HCT116 (cell line): Measurements from ENCODE around the gene GPM6B. TPM values are rescaled to one million over a fixed set of nuclear protein-coding genes. Genes with fewer than 3 reads are reported as not detected.

ENCODE experiments used
- ATAC-seq: fragments of 200-7000 bp; cut with Tn5 transposase; 2 replicates; pipeline ENCODE4 v1.9.1; 2020; ENCODE audit warnings: mild to moderate bottlenecking, moderate library complexity
- BruUV-seq: library from RNA; stranded (reverse); fragments of 400-500 nt; replicated peaks from 2 replicates; lab custom pipeline; 2021; lab: Mats Ljungman, UMichigan
- CTCF ChIA-PET: fragments of 300-600 bp; sonication (Branson Sonifier 250); formaldehyde crosslinking; loops from one replicate; lab custom pipeline; 2021; ENCODE audit warnings: antibody characterized with exemption; lab: Charles Lee
- POLR2A ChIA-PET: fragments of 300-600, 350-600 bp; sonication (Branson Sonifier 250); formaldehyde crosslinking; loops from one replicate; lab custom pipeline; 2021; ENCODE audit warnings: antibody characterized with exemption; lab: Charles Lee
- RAD21 ChIA-PET, 2 experiments: fragments of 300-600 bp; sonication (Branson Sonifier 250); formaldehyde crosslinking; loops; one replicate each; lab custom pipeline; 2023; ENCODE audit warnings: low total read pairs in 2 of 2; ENCODE audit not compliant: uncharacterized antibody in 2 of 2, unreplicated experiment in 2 of 2, low non-redundant PET in 1 of 2; lab: Charles Lee
- DNase-seq: peaks from one replicate; pipeline ENCODE4 v3.0.0-alpha.2; 2010; ENCODE audit warnings: low read depth, low spot score
- H2AFZ ChIP-seq: fragments of 200-600 bp; shearing (Covaris generic), sonication (generic); 2 replicates; pipeline ENCODE4 v1.6.1; 2017; ENCODE audit warnings: low read depth, mixed run types, mixed read lengths, antibody characterized with exemption, low read length; ENCODE audit not compliant: poor library complexity, severe bottlenecking
- H3K27ac ChIP-seq: 2 replicates; pipeline ENCODE4 v1.5.1; 2012; ENCODE audit warnings: low read depth, low read length
- H3K27me3 ChIP-seq: fragments of 200-600 bp; sonication (generic); 2 replicates; pipeline ENCODE4 v1.6.1; 2016; ENCODE audit warnings: mixed run types, low read length, mixed read lengths; ENCODE audit not compliant: insufficient read depth
- H3K36me3 ChIP-seq, 2 experiments: fragments of 200-500 bp in 1 of 2; fragments of 200-600 bp in 1 of 2; sonication (Bioruptor generic) in 1 of 2; sonication (generic) in 1 of 2; 2 replicates each; pipeline versions ENCODE4 v1.5.1 to v1.6.1; 2014 to 2016; ENCODE audit warnings: low read length in 2 of 2, inconsistent platforms in 1 of 2, mixed read lengths in 1 of 2, mixed run types in 1 of 2; ENCODE audit not compliant: insufficient read depth in 2 of 2, control insufficient read depth in 1 of 2
- H3K4me1 ChIP-seq, 2 experiments: fragments of 200-600 bp in 1 of 2; sonication (generic) in 1 of 2; 2 replicates each; pipeline versions ENCODE4 v1.5.1 to v1.6.1; 2012 to 2017; ENCODE audit warnings: low read length in 2 of 2, inconsistent platforms in 1 of 2, mild to moderate bottlenecking in 1 of 2, mixed read lengths in 1 of 2, mixed run types in 1 of 2, moderate library complexity in 1 of 2; ENCODE audit not compliant: insufficient read depth in 2 of 2, control insufficient read depth in 1 of 2
- H3K4me2 ChIP-seq: fragments of 200-600 bp; sonication (generic); 2 replicates; pipeline ENCODE4 v1.6.1; 2017; ENCODE audit warnings: mixed run types, low read length, mixed read lengths
- H3K4me3 ChIP-seq, 2 experiments: fragments of 200-600 bp in 1 of 2; sonication (generic) in 1 of 2; replicated peaks in 1 of 2; 2 replicates each; pipeline ENCODE4 v1.5.1; 2011 to 2016; ENCODE audit warnings: low read length in 2 of 2, control low read depth in 1 of 2, low read depth in 1 of 2, mild to moderate bottlenecking in 1 of 2, mixed read lengths in 1 of 2, mixed run types in 1 of 2
- H3K79me2 ChIP-seq: fragments of 200-600 bp; sonication (generic); 2 replicates; pipeline ENCODE4 v1.6.1; 2017; ENCODE audit warnings: mild to moderate bottlenecking, mixed run types, low read length, moderate library complexity, mixed read lengths; ENCODE audit not compliant: insufficient read depth
- H3K9ac ChIP-seq: fragments of 200-600 bp; sonication (generic); 2 replicates; pipeline ENCODE4 v1.6.1; 2016; ENCODE audit warnings: low read length, mixed read lengths
- H3K9me2 ChIP-seq: fragments of 200-600 bp; sonication (generic), shearing (Covaris generic); 2 replicates; pipeline ENCODE4 v1.6.1; 2017; ENCODE audit warnings: mixed run types, mild to moderate bottlenecking, moderate library complexity; ENCODE audit not compliant: insufficient read depth
- H3K9me3 ChIP-seq, 2 experiments: fragments of 200-500 bp in 1 of 2; fragments of 200-600 bp in 1 of 2; sonication (Bioruptor generic) in 1 of 2; sonication (generic) in 1 of 2; 2 replicates each; pipeline ENCODE4 v1.6.1; 2014 to 2017; ENCODE audit warnings: low read length in 2 of 2, mixed read lengths in 2 of 2, inconsistent platforms in 1 of 2, low read depth in 1 of 2, mild to moderate bottlenecking in 1 of 2, mixed run types in 1 of 2, moderate library complexity in 1 of 2; ENCODE audit not compliant: control insufficient read depth in 1 of 2, insufficient read depth in 1 of 2
- H4K20me1 ChIP-seq: fragments of 200-600 bp; sonication (generic), shearing (Covaris generic); 2 replicates; pipeline ENCODE4 v1.6.1; 2017; ENCODE audit warnings: mixed run types, mild to moderate bottlenecking, moderate library complexity; ENCODE audit not compliant: insufficient read depth
- CTCF ChIP-seq, 3 experiments: fragments of 200-600 bp in 1 of 3; sonication (generic) in 1 of 3; IDR thresholded peaks in 2 of 3; conservative IDR thresholded peaks in 1 of 3; 2 replicates each; pipeline ENCODE4 v1.5.1; 2012 to 2017; ENCODE audit warnings: low read depth in 2 of 3, low read length in 2 of 3, antibody characterized with exemption in 1 of 3, borderline replicate concordance in 1 of 3, control low read depth in 1 of 3, mild to moderate bottlenecking in 1 of 3, mixed read lengths in 1 of 3, mixed run types in 1 of 3, moderate library complexity in 1 of 3; ENCODE audit not compliant: insufficient read depth in 1 of 3
- EGR1 ChIP-seq: IDR thresholded peaks from 2 replicates; pipeline ENCODE4 v1.6.1; 2012; ENCODE audit warnings: low read depth
- ELF1 ChIP-seq: IDR thresholded peaks from 2 replicates; pipeline ENCODE4 v1.6.1; 2012; ENCODE audit warnings: low read depth, borderline replicate concordance
- EZH2 ChIP-seq: fragments of 200-600 bp; sonication (generic); IDR thresholded peaks from 2 replicates; pipeline ENCODE4 v1.6.1; 2017; ENCODE audit warnings: antibody characterized with exemption, mixed run types
- JUND ChIP-seq: IDR thresholded peaks from 2 replicates; pipeline ENCODE4 v1.6.1; 2012
- POLR2A ChIP-seq: IDR thresholded peaks from 2 replicates; pipeline ENCODE4 v1.7.0; 2011; ENCODE audit warnings: borderline replicate concordance; ENCODE audit not compliant: insufficient read depth, insufficient read length; ENCODE audit errors: extremely low read depth
- POLR2AphosphoS5 ChIP-seq: IDR thresholded peaks from 2 replicates; pipeline ENCODE4 v1.6.1; 2011; ENCODE audit warnings: mild to moderate bottlenecking, low read depth, low read length, moderate library complexity
- SIN3A ChIP-seq: IDR thresholded peaks from 2 replicates; pipeline ENCODE4 v1.6.1; 2012; ENCODE audit warnings: low read depth
- SP1 ChIP-seq: IDR thresholded peaks from 2 replicates; pipeline ENCODE4 v1.6.1; 2012; ENCODE audit warnings: low read depth
- SRF ChIP-seq: IDR thresholded peaks from 2 replicates; pipeline ENCODE4 v1.6.1; 2012; ENCODE audit warnings: low read depth
- TCF7L2 ChIP-seq: IDR thresholded peaks from 2 replicates; pipeline ENCODE4 v1.7.0; 2011; ENCODE audit warnings: borderline replicate concordance, inconsistent platforms; ENCODE audit not compliant: insufficient read depth, insufficient read length; ENCODE audit errors: extremely low read depth
- YY1 ChIP-seq: IDR thresholded peaks from 2 replicates; pipeline ENCODE4 v1.6.1; 2011; ENCODE audit warnings: low read length, low read depth, moderate library complexity, mild to moderate bottlenecking; ENCODE audit not compliant: insufficient replicate concordance; ENCODE audit errors: extremely low read depth
- ZFX ChIP-seq: fragments of 450-650 bp; IDR thresholded peaks from 2 replicates; pipeline ENCODE4 v1.6.1; 2017
- ZNF274 ChIP-seq: fragments of 200-500 bp; sonication (Bioruptor generic); IDR thresholded peaks from 2 replicates; pipeline ENCODE4 v1.6.1; 2014; ENCODE audit warnings: mild to moderate bottlenecking, low read depth, low read length, inconsistent platforms
- intact Hi-C: fragments of 100-400 bp; cut with micrococcal nuclease; formaldehyde crosslinking; loops from 2 replicates; pipeline ENCODE4 v1.10.0; 2022
- total RNA-seq: library from RNA; stranded (reverse); gene quantifications from one replicate; pipeline ENCODE4 v1.2.1, GENCODE V29; 2021; ENCODE audit not compliant: unreplicated experiment
- TF ChIP-seq, protein P1 (sequence below): IDR thresholded peaks from 2 replicates; pipeline ENCODE4 v1.6.1; 2011; ENCODE audit warnings: mild to moderate bottlenecking, low read length, moderate library complexity; ENCODE audit not compliant: insufficient replicate concordance; ENCODE audit errors: extremely low read depth

The GPM6B gene
- total RNA-seq, 1 experiment from 2014 or later: 0.07 TPM

DNA sequence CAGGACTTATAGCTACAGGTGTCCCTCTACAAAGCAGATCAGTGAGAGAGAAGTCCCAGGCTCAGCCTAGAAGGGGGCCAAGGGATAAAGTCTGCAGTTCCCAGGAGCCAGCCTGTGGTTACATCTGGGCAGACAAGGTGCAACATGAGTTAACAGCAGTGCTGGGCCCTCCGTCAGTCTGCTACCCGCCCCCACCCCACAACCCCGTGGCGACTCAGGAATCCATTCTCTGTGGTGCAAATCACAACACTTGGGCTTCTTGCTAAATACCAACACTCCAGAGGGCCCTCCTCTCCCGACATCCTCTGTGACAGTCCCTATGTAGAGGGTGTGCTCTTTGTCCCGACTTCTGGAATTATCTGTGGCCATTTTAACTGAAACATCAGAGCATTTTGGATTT is 13.8 kb downstream of the GPM6B start:
- no peak overlapping the region for H3K9ac ChIP-seq
- no peak for ATAC-seq
- no peaks in the 10 kb centered on the region for H3K36me3 ChIP-seq
- intact Hi-C loops: no loop called here
- H3K4me3 ChIP-seq: no peak overlapping the region
- POLR2A ChIA-PET: no interaction called here
- BruUV-seq: no TSS peak
- no peaks in the 10 kb centered on the region for H4K20me1 ChIP-seq
- H3K9me3 ChIP-seq: no peaks in the 10 kb centered on the region
- no peaks in the 10 kb centered on the region for H3K4me1 ChIP-seq
- TF ChIP-seq ZNF274: no peak
- TF ChIP-seq CTCF (IDR thresholded peaks at IDR 0.05 in 2 of 3, conservative IDR thresholded peaks at IDR 0.05 in 1 of 3; ENCODE audit: borderline replicate concordance in 1 of 3, insufficient read depth in 1 of 3, low read depth in 2 of 3, low read length in 2 of 3): no peak
- TF ChIP-seq, protein P1, sequence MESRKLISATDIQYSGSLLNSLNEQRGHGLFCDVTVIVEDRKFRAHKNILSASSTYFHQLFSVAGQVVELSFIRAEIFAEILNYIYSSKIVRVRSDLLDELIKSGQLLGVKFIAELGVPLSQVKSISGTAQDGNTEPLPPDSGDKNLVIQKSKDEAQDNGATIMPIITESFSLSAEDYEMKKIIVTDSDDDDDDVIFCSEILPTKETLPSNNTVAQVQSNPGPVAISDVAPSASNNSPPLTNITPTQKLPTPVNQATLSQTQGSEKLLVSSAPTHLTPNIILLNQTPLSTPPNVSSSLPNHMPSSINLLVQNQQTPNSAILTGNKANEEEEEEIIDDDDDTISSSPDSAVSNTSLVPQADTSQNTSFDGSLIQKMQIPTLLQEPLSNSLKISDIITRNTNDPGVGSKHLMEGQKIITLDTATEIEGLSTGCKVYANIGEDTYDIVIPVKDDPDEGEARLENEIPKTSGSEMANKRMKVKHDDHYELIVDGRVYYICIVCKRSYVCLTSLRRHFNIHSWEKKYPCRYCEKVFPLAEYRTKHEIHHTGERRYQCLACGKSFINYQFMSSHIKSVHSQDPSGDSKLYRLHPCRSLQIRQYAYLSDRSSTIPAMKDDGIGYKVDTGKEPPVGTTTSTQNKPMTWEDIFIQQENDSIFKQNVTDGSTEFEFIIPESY: no peak
- TF ChIP-seq EGR1: no peak
- TF ChIP-seq, all 23 proteins: peak for 0
- Histone ChIP-seq H3K27ac (no peak overlapping the region), H2AFZ (no peak overlapping the region), H3K9me2 (no peaks in the 10 kb centered on the region), H3K27me3 (no peaks in the 10 kb centered on the region), H3K4me2 (no peak overlapping the region), H3K79me2 (no peaks in the 10 kb centered on the region)
- RAD21 ChIA-PET: no interaction called here
- no peak for DNase-seq
- CTCF ChIA-PET: no interaction called here

DNA sequence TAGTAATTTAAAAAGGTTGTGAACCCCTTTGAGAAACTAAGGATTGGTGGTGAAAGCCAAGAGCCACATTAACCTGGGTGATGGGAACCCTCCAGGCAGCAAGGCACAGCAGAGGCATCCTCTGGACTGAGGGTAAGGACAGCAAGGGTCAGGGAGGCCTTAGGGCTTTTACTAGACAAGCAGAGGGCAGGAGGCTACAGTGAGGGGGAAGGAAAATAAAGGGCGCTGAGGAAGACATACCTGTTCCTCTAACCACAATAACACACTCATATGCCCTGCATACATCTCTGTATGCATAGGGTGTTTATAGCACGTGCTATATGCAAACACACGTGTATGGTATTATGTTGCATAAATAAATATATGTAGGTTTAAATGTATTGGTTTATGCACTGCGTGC is 18.7 kb downstream of the GPM6B start:
- CTCF ChIA-PET: no interaction called here
- no peaks in the 10 kb centered on the region for H3K27me3 ChIP-seq
- TF ChIP-seq YY1 (no peak), TCF7L2 (no peak), CTCF (IDR thresholded peaks at IDR 0.05 in 2 of 3, conservative IDR thresholded peaks at IDR 0.05 in 1 of 3; ENCODE audit: borderline replicate concordance in 1 of 3, insufficient read depth in 1 of 3, low read depth in 2 of 3, low read length in 2 of 3) (no peak), ELF1 (no peak), JUND (no peak), SIN3A (no peak), SRF (no peak), POLR2A (no peak), ZFX (no peak), EZH2 (no peak), POLR2AphosphoS5 (no peak), SP1 (no peak)

More for the DNA sequence above, 18.7 kb downstream of the GPM6B start:
- Histone ChIP-seq H3K4me2 (no peak overlapping the region), H2AFZ (no peak overlapping the region), H3K9me3 (no peaks in the 10 kb centered on the region), H3K36me3 (no peaks in the 10 kb centered on the region), H3K9me2 (no peaks in the 10 kb centered on the region), H3K4me1 (no peaks in the 10 kb centered on the region), H3K79me2 (no peaks in the 10 kb centered on the region), H3K4me3 (no peak overlapping the region), H3K9ac (no peak overlapping the region), H3K27ac (no peak overlapping the region), H4K20me1 (no peaks in the 10 kb centered on the region)
- ATAC-seq: no peak
- ChIA-PET POLR2A (no interaction called here), RAD21 (no interaction called here)
- no peak for DNase-seq
- intact Hi-C loops: no loop called here
- no TSS peak for BruUV-seq
